HG02840 (cell line): Measurements from ENCODE around the gene ANKRD53.
"Not testable (repeated sequence)": the region's sequence is repeated elsewhere in the genome, so short reads cannot be mapped to it uniquely, and the experiment has no call there.

Experiments
- ATAC-seq: cut with Tn5 transposase; IDR thresholded peaks from one replicate; pipeline ENCODE4 v1.9.1; 2021; ENCODE audit warnings: mild to moderate bottlenecking, moderate library complexity, moderate number of reproducible peaks; ENCODE audit not compliant: unreplicated experiment, low FRiP score

Gene ANKRD53

GRCh38 chr2:71003966-71004755, 25.7 kb downstream of the ANKRD53 start:
- ATAC-seq = no peak

- no peak for ATAC-seq
Measured at GRCh38 chr2:71004857-71005256, 26.4 kb downstream of the ANKRD53 start.

DNA sequence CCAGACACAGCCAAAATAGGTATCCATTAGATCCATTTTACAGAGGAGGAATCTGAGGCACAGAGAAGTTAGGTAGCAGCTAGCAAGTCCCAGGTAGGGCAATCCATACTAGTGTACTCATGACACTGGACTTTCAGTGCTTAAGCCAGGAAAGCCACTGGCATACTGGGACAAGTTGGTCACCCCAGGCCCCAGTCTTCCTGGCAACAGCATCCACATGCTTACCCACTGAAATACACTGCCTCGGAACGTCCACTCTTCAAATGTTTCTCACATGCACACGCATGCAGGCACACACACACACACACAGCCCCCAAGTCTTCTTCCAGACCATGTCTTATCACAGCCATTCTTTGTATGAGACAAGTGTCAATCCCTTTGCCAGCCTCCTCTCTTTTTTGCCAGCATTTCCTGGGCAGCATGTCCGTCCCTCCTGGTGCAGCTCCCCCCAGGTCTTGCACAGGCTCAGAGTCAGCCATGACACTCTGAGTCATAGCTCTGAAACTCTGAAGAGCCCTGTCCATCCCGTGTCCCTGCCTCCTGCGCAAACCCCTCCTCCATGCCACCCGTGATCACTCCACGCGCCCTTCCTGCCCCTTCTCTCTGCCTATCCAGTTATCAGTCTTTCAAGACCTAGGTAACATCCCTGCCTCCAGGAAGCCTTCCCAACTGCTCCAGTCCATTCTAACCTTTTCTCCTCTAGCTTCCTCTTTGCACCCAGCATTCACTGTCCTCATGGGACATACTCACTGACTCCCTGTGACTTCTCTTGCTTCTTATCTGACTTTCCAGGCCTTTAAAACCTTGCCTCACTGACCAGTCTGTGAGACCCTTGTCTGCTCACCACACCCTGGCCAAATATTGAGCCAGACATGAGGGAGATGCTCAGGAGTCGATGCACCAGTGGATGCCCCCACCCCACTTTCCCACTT, 27.1 kb downstream of the ANKRD53 start:
- ATAC-seq = no peak

GRCh38 chr2:71006323-71006722, 27.9 kb downstream of the ANKRD53 start:
- ATAC-seq = no peak

- ATAC-seq = no peak
Measured at GRCh38 chr2:71006955-71007799, 28.7 kb downstream of the ANKRD53 start.

DNA sequence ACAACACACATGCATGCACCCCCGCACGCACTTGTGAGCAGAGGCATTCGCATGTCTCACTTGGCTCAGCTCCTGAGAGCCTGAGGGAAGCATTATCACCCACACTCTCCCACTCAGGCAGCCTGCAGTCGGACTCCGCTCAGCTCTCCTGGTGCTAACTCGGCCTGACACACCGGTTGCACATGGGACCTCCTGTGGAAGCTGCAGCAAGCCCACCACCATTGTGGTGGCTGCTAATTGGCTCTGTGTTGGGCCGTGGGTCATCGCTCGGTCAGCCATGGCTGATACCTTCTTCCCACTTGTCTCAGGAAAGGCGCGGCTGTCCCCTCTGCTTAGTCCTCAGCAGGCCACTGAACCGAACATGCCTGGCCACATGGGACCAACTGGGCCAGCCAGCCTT, 29.9 kb downstream of the ANKRD53 start:
- ATAC-seq = no peak

GRCh38 chr2:71011786-71012185, 33.4 kb downstream of the ANKRD53 start:
- ATAC-seq = not testable (repeated sequence)

- no peak for ATAC-seq
Measured at GRCh38 chr2:71018625-71019024, 40.2 kb downstream of the ANKRD53 start.

GRCh38 chr2:71019989-71020388, 41.6 kb downstream of the ANKRD53 start:
- ATAC-seq = not testable (repeated sequence)

DNA sequence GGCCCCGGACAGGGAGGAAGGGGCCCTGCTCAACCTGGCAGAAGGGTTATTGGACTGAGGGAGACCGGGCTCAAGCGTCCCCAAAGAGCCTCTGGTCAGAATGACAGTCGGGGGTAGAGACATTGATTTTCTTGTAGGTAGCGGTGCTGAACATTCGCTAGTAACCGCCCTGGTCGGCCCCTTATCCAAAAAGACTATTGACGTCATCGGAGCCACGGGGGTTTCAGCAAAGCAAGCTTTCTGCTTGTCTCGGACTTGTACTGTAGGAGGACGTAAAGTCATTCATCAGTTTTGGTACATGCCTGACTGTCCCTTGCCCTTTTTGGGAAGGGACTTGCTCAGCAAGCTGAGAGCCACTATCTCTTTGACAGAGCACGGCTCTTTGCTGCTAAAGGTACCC, 43.0 kb downstream of the ANKRD53 start:
- not testable (repeated sequence) for ATAC-seq

DNA sequence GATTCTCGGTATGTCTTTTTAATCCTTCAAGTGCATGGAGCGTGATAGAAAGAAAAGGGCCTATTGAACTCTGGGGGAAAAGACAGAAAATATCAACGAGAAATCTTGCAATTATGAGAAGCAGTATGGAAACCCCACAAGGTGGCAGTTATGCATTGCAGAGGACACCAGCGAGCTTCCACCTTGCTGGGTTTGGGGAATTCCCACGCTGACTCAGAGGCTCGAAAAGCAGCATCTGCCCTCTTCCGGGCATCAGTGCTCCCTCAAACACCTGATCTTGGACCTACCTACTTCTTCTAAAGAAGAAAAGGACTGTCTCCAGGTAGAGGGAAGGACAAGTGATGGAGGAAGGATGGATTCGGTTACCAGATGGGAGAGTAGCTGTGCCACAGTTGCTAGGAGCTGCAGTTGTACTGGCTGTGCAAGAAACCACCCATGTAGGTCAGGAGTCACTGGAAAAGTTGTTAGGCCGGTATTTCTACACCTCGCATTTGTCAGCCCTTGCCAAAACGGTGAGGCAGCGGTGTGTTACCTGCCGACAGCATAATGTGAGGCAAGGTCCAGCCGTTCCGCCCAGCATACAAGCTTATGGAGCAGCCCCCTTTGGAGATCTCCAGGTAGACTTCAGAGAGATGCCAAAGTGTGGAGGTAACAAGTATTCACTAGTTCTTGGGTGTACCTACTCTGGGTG, 45.3 kb downstream of the ANKRD53 start:
- ATAC-seq = not testable (repeated sequence)
